Lower leg skin (tissue), 3 donors: ENCODE measurements around the gene PKD1.

Source experiments
- CTCF ChIP-seq, 3 donors: fragments of 450-650 bp; IDR thresholded peaks; one replicate each; pipeline ENCODE4 v1.5.1; 2016; ENCODE audit warnings: antibody characterized with exemption in 3 of 3, mild to moderate bottlenecking in 3 of 3, moderate library complexity in 2 of 3
- POLR2A ChIP-seq, 2 donors: fragments of 450-650 bp; IDR thresholded peaks; one replicate each; pipeline ENCODE4 v1.6.1; 2016 to 2017; ENCODE audit warnings: antibody characterized with exemption in 2 of 2, mild to moderate bottlenecking in 1 of 2, moderate library complexity in 1 of 2

GRCh38 chr16:2177101-2177500 lies 41.4 kb upstream of the PKD1 start:
- TF ChIP-seq POLR2A (IDR thresholded peaks at IDR 0.05) (no peak), CTCF (IDR thresholded peaks at IDR 0.05) (no peak)
